Putamen (tissue), 1 donor: Measurements from ENCODE around the gene BEAN1.

ENCODE experiments used
- DNase-seq: peaks from one replicate; pipeline ENCODE4 v3.0.0-alpha.2; 2016; ENCODE audit warnings: low spot score

Gene BEAN1

GRCh38 chr16:66521951-66522771, 95.1 kb downstream of the BEAN1 start:
- no peak for DNase-seq

- DNase-seq, result no peak
Measured at GRCh38 chr16:66522816-66523590, 95.9 kb downstream of the BEAN1 start.

- DNase-seq, result no peak
Measured at GRCh38 chr16:66523861-66524354, 96.8 kb downstream of the BEAN1 start.

- DNase-seq, result peak; percentile 53
Measured at GRCh38 chr16:66524601-66525164, 97.6 kb downstream of the BEAN1 start.

GRCh38 chr16:66525396-66526180, 98.5 kb downstream of the BEAN1 start:
- DNase-seq, result no peak

- no peak for DNase-seq
Measured at GRCh38 chr16:66528294-66528693, 101.2 kb downstream of the BEAN1 start.

- DNase-seq, result no peak
Measured at GRCh38 chr16:66529475-66529874, 102.4 kb downstream of the BEAN1 start.
